H1 (cell line): ENCODE data around the gene BICD1. TPM values are rescaled to one million over a fixed set of nuclear protein-coding genes. Genes with fewer than 3 reads are reported as not detected.

Experiments used
- CTCF ChIA-PET: fragments of 300-600 bp; sonication (Branson Sonifier 250); formaldehyde crosslinking; loops from one replicate; lab custom pipeline; 2021; ENCODE audit not compliant: partially characterized antibody; lab: Charles Lee
- POLR2A ChIA-PET: fragments of 300-600 bp; sonication (Branson Sonifier 250); formaldehyde crosslinking; loops from one replicate; lab custom pipeline; 2021; ENCODE audit warnings: inconsistent platforms; ENCODE audit not compliant: partially characterized antibody; lab: Charles Lee
- DNase-seq, 2 experiments: peaks; one replicate each; pipeline versions ENCODE4 v3.0.0 to v3.0.0-alpha.2; 2010 to 2022; ENCODE audit warnings: low spot score in 2 of 2, low read depth in 1 of 2, mixed read lengths in 1 of 2
- FAIRE-seq: peaks from 2 replicates; lab custom pipeline; 2011; peaks lifted over from hg19 to GRCh38; lab: Jason Lieb, UNC
- H2AFZ ChIP-seq: 2 replicates; pipeline ENCODE4 v1.8.1; 2012; ENCODE audit warnings: low read length, inconsistent platforms
- H2AK5ac ChIP-seq: 2 replicates; pipeline ENCODE4 v1.6.1; 2013; ENCODE audit warnings: low read depth, low read length
- H2BK120ac ChIP-seq: replicated peaks from 2 replicates; pipeline ENCODE3; 2013; ENCODE audit warnings: low read depth, low read length, inconsistent platforms
- H2BK12ac ChIP-seq: 2 replicates; pipeline ENCODE4 v1.6.1; 2013; ENCODE audit warnings: low read depth, low read length
- H2BK15ac ChIP-seq: 2 replicates; pipeline ENCODE4 v1.6.1; 2013; ENCODE audit warnings: low read length
- H2BK20ac ChIP-seq: 2 replicates; pipeline ENCODE4 v1.6.1; 2013; ENCODE audit warnings: low read length
- H2BK5ac ChIP-seq: 2 replicates; pipeline ENCODE4 v1.6.1; 2013; ENCODE audit warnings: low read depth, low read length
- H3K14ac ChIP-seq: 2 replicates; pipeline ENCODE4 v1.6.1; 2013; ENCODE audit warnings: inconsistent platforms; ENCODE audit not compliant: insufficient read length
- H3K18ac ChIP-seq: 2 replicates; pipeline ENCODE4 v1.6.1; 2013; ENCODE audit warnings: low read length; ENCODE audit errors: extremely low read depth
- H3K23ac ChIP-seq: 2 replicates; pipeline ENCODE4 v1.6.1; 2013; ENCODE audit warnings: inconsistent platforms; ENCODE audit not compliant: insufficient read length
- H3K23me2 ChIP-seq: 2 replicates; pipeline ENCODE4 v1.6.1; 2013; ENCODE audit warnings: low read depth, low read length
- H3K27ac ChIP-seq: 2 replicates; pipeline ENCODE4 v1.6.1; 2011; ENCODE audit warnings: low read depth, low read length, inconsistent platforms
- H3K27me3 ChIP-seq, 4 experiments: replicated peaks in 1 of 4; 1 replicate in 1 of 4; 2 replicates in 3 of 4; pipeline versions ENCODE4 v1.6.1 to v1.8.1; 2011 to 2013; ENCODE audit warnings: low read length in 3 of 4, mild to moderate bottlenecking in 3 of 4, inconsistent platforms in 2 of 4, mixed read lengths in 2 of 4, moderate library complexity in 1 of 4; ENCODE audit not compliant: control insufficient read depth in 3 of 4, insufficient read depth in 3 of 4; ENCODE audit errors: extremely low read depth in 1 of 4
- H3K36me3 ChIP-seq, 4 experiments: 2 replicates each; pipeline versions ENCODE4 v1.6.1 to v1.8.1; 2011 to 2013; ENCODE audit warnings: mild to moderate bottlenecking in 4 of 4, low read length in 3 of 4, moderate library complexity in 2 of 4, control low read depth in 1 of 4, inconsistent platforms in 1 of 4; ENCODE audit not compliant: insufficient read depth in 4 of 4, control insufficient read depth in 2 of 4
- H3K4ac ChIP-seq: replicated peaks from 2 replicates; pipeline ENCODE3; 2013; ENCODE audit warnings: low read length, low read depth, mixed read lengths, inconsistent platforms; ENCODE audit not compliant: insufficient read length
- H3K4me1 ChIP-seq, 4 experiments: replicated peaks in 1 of 4; 1 replicate in 1 of 4; 2 replicates in 3 of 4; pipeline versions ENCODE4 v1.6.1 to v1.8.1; 2011 to 2013; ENCODE audit warnings: low read length in 3 of 4, inconsistent platforms in 2 of 4, mixed read lengths in 1 of 4; ENCODE audit not compliant: insufficient read depth in 4 of 4, control insufficient read depth in 3 of 4
- H3K4me2 ChIP-seq, 2 experiments: 2 replicates each; pipeline versions ENCODE4 v1.6.1 to v1.8.1; 2011 to 2013; ENCODE audit warnings: low read depth in 2 of 2, low read length in 2 of 2, control low read depth in 1 of 2, inconsistent platforms in 1 of 2, mild to moderate bottlenecking in 1 of 2; ENCODE audit not compliant: insufficient read depth in 1 of 2
- H3K4me3 ChIP-seq, 4 experiments: fragments of 200-600, 300-600 bp in 1 of 4; sonication (generic), shearing (Covaris generic), sonication (Bioruptor Twin) in 1 of 4; 2 replicates each; pipeline versions ENCODE4 v1.5.1 to v1.8.1; 2011 to 2016; ENCODE audit warnings: low read length in 4 of 4, low read depth in 3 of 4, control low read depth in 2 of 4, inconsistent platforms in 2 of 4, mild to moderate bottlenecking in 2 of 4, mixed read lengths in 1 of 4, moderate library complexity in 1 of 4; ENCODE audit not compliant: insufficient read depth in 2 of 4; ENCODE audit errors: extremely low read depth in 1 of 4
- H3K56ac ChIP-seq: replicated peaks from 2 replicates; pipeline ENCODE3; 2013; ENCODE audit warnings: low read depth, mild to moderate bottlenecking, mixed read lengths, low read length, inconsistent platforms; ENCODE audit not compliant: insufficient read length
- H3K79me1 ChIP-seq: 2 replicates; pipeline ENCODE4 v1.6.1; 2013; ENCODE audit warnings: low read depth, low read length, control low read depth
- H3K79me2 ChIP-seq, 2 experiments: 2 replicates each; pipeline versions ENCODE4 v1.6.1 to v1.8.1; 2012 to 2013; ENCODE audit warnings: low read length in 2 of 2, mild to moderate bottlenecking in 2 of 2, inconsistent platforms in 1 of 2; ENCODE audit not compliant: insufficient read depth in 2 of 2, control insufficient read depth in 1 of 2
- H3K9ac ChIP-seq, 4 experiments: replicated peaks in 1 of 4; 1 replicate in 1 of 4; 2 replicates in 3 of 4; pipeline versions ENCODE4 v1.6.1 to v1.8.1; 2011 to 2013; ENCODE audit warnings: low read depth in 3 of 4, low read length in 3 of 4, control low read depth in 2 of 4, mild to moderate bottlenecking in 2 of 4, moderate library complexity in 2 of 4, inconsistent platforms in 1 of 4; ENCODE audit errors: extremely low read depth in 1 of 4
- H3K9me3 ChIP-seq, 2 experiments: 2 replicates each; pipeline versions ENCODE4 v1.6.1 to v1.8.1; 2012 to 2013; ENCODE audit warnings: mild to moderate bottlenecking in 2 of 2, moderate library complexity in 2 of 2, control low read depth in 1 of 2, inconsistent platforms in 1 of 2, low read depth in 1 of 2, low read length in 1 of 2, mixed read lengths in 1 of 2; ENCODE audit not compliant: insufficient read depth in 2 of 2
- H4K20me1 ChIP-seq, 2 experiments: replicated peaks in 1 of 2; 2 replicates each; pipeline versions ENCODE3 to v1.8.1; 2011 to 2013; ENCODE audit warnings: inconsistent platforms in 2 of 2, low read length in 2 of 2, mild to moderate bottlenecking in 1 of 2; ENCODE audit not compliant: insufficient read depth in 2 of 2, control insufficient read depth in 1 of 2
- H4K5ac ChIP-seq: 2 replicates; pipeline ENCODE4 v1.6.1; 2013; ENCODE audit warnings: low read length, low read depth, mixed read lengths, inconsistent platforms; ENCODE audit not compliant: insufficient read length
- H4K8ac ChIP-seq: 2 replicates; pipeline ENCODE4 v1.8.0; 2013; ENCODE audit warnings: mild to moderate bottlenecking, moderate library complexity, low read length, inconsistent platforms; ENCODE audit not compliant: insufficient read depth; ENCODE audit errors: extremely low read depth
- H4K91ac ChIP-seq: replicated peaks from 2 replicates; pipeline ENCODE3; 2013; ENCODE audit warnings: low read length, mixed read lengths, inconsistent platforms; ENCODE audit not compliant: insufficient read length
- ATF3 ChIP-seq: IDR thresholded peaks from 2 replicates; pipeline ENCODE4 v1.6.1; 2011; ENCODE audit warnings: low read depth, mild to moderate bottlenecking, low read length; ENCODE audit not compliant: insufficient read depth
- BACH1 ChIP-seq: IDR thresholded peaks from 2 replicates; pipeline ENCODE4 v1.6.1; 2012; ENCODE audit warnings: low read length, improper control_type of control experiment
- CBX5 ChIP-seq: fragments of 300-800, 300-1000 bp; sonication (generic); IDR thresholded peaks from 2 replicates; pipeline ENCODE4 v1.7.1; 2016; ENCODE audit warnings: antibody characterized with exemption, low read length, low read depth
- CBX8 ChIP-seq: fragments of 300-800, 300-1000 bp; sonication (generic); IDR thresholded peaks from 2 replicates; pipeline ENCODE4 v1.7.1; 2016; ENCODE audit warnings: low read depth, low read length, borderline replicate concordance
- CREB1 ChIP-seq: IDR thresholded peaks from 2 replicates; pipeline ENCODE4 v1.6.1; 2012; ENCODE audit warnings: inconsistent platforms
- GABPA ChIP-seq: IDR thresholded peaks from 2 replicates; pipeline ENCODE4 v1.6.1; 2011; ENCODE audit warnings: mild to moderate bottlenecking, low read length, moderate library complexity, borderline replicate concordance; ENCODE audit not compliant: insufficient read depth
- GTF2F1 ChIP-seq: IDR thresholded peaks from 2 replicates; pipeline ENCODE4 v1.6.1; 2012; ENCODE audit warnings: low read depth, low read length, improper control_type of control experiment, borderline replicate concordance
- KDM4A ChIP-seq: IDR thresholded peaks from one replicate; pipeline ENCODE4 v1.7.1; 2012; ENCODE audit warnings: low read depth, mild to moderate bottlenecking, moderate library complexity, low read length, inconsistent platforms; ENCODE audit not compliant: severe bottlenecking
- NRF1 ChIP-seq: IDR thresholded peaks from 2 replicates; pipeline ENCODE4 v1.6.1; 2011; ENCODE audit warnings: mild to moderate bottlenecking, low read depth, low read length, improper control_type of control experiment
- POU5F1 ChIP-seq: IDR thresholded peaks from 2 replicates; pipeline ENCODE4 v1.6.1; 2011; ENCODE audit warnings: low read depth, mild to moderate bottlenecking, low read length, moderate library complexity
- SIN3A ChIP-seq, 2 experiments: IDR thresholded peaks in 1 of 2; conservative IDR thresholded peaks in 1 of 2; 2 replicates each; pipeline ENCODE4 v1.6.1; 2011 to 2012; ENCODE audit warnings: low read length in 2 of 2, improper control_type of control experiment in 1 of 2, low read depth in 1 of 2, mild to moderate bottlenecking in 1 of 2
- TAF1 ChIP-seq: IDR thresholded peaks from 2 replicates; pipeline ENCODE4 v1.6.1; 2011; ENCODE audit warnings: mild to moderate bottlenecking, low read depth, low read length
- polyA plus RNA-seq, 7 experiments: library from polyadenylated mRNA; depleted of rRNA in 3 of 7; stranded (reverse) in 5 of 7; unstranded in 2 of 7; fragments of >200 nt in 5 of 7; fragments of 200-250 nt in 2 of 7; gene quantifications; 1 replicate in 5 of 7; 2 replicates in 1 of 7; 4 replicates in 1 of 7; pipeline versions ENCODE4 v1.2.1 to v1.2.3, GENCODE V29; 2011 to 2013; ENCODE audit warnings: missing spikeins in 2 of 7, mixed read lengths in 2 of 7
- total RNA-seq: library from RNA; stranded (reverse); fragmentation: NEBNext Ultra II Directional; extraction: Animal tissue kit (Norgen Biotek cat#: 25700); gene quantifications from 2 replicates; pipeline ENCODE4 v1.2.1, GENCODE V29; 2021

The BICD1 gene
- total and polyA plus RNA-seq, 2 of the 8 experiments (the other 6 are each of a cell fraction or from before 2014, with no cell fraction given): 34.1 to 58.4 TPM

- Histone ChIP-seq H3K56ac (no peak overlapping the region), H3K36me3 (peaks cover 0 to 4% (median 0%) of the 10 kb centered on the region in 4 experiments; a peak in 1 of 8 replicates), H3K4me3 (no peak overlapping the region), H3K27ac (no peak overlapping the region), H2BK120ac (no peak overlapping the region), H3K18ac (no peak overlapping the region; the same call in 1 of the 2 replicates), H3K79me1 (no peaks in the 10 kb centered on the region), H4K20me1 (no peaks in the 10 kb centered on the region), H3K4me2 (no peak overlapping the region), H3K4ac (no peak overlapping the region), H3K79me2 (0 out of 4 replicates have a peak, but pooled peaks cover 0 to 4% of the 10 kb centered on the region in 2 experiments), H2BK12ac (no peak overlapping the region), H3K23me2 (peaks cover 3% of the 10 kb centered on the region; the same call in 1 of the 2 replicates), H3K9ac (no peak overlapping the region), H4K8ac (no peak overlapping the region), H2AFZ (no peak overlapping the region), H3K23ac (no peak overlapping the region), H2AK5ac (no peak overlapping the region), H4K91ac (no peak overlapping the region), H3K9me3 (peaks cover 0 to 5% of the 10 kb centered on the region in 2 experiments; a peak in 1 of 4 replicates), H2BK20ac (no peak overlapping the region), H3K14ac (no peak overlapping the region), H3K27me3 (no peaks in the 10 kb centered on the region), H4K5ac (no peak overlapping the region), H2BK5ac (no peak overlapping the region), H3K4me1 (peaks cover 3 to 12% (median 5%) of the 10 kb centered on the region in 4 experiments; a peak in 5 of 7 replicates), H2BK15ac (no peak overlapping the region)
- DNase-seq: no peak
- FAIRE-seq: no peak
- CTCF ChIA-PET: no interaction called here
- POLR2A ChIA-PET: interaction anchor here (0.6 kb wide), 1 partner anchor 9 kb away, joined by 4 read pairs; no protein-coding TSS in a partner anchor
- TF ChIP-seq NRF1 (no peak), GTF2F1 (no peak), ATF3 (no peak), CBX8 (no peak), GABPA (no peak), BACH1 (no peak), CREB1 (no peak), SIN3A (conservative IDR thresholded peaks at IDR 0.05 in 1 of 2, IDR thresholded peaks at IDR 0.05 in 1 of 2; ENCODE audit: low read depth in 1 of 2, low read length in 2 of 2) (no peak), KDM4A (no peak), TAF1 (no peak), CBX5 (no peak), POU5F1 (no peak)
Measured at GRCh38 chr12:32395026-32395425, 288.4 kb downstream of the BICD1 start.
